Nephron progenitor cell (in vitro differentiated cells): ENCODE data around the gene PI16.

Experiments used
- DNase-seq: peaks from one replicate; pipeline ENCODE4 v3.0.0; 2021
- H3K27ac Mint-ChIP-seq: 2 replicates; pipeline ENCODE4 v1.8.0; 2021; ENCODE audit warnings: mild to moderate bottlenecking, moderate library complexity, mixed read lengths
- H3K27me3 Mint-ChIP-seq: 2 replicates; pipeline ENCODE4 v1.8.0; 2021; ENCODE audit warnings: mild to moderate bottlenecking, low read depth, mixed read lengths; ENCODE audit not compliant: poor library complexity
- H3K36me3 Mint-ChIP-seq: 2 replicates; pipeline ENCODE4 v1.8.0; 2021; ENCODE audit warnings: low read depth, mixed read lengths
- H3K4me1 Mint-ChIP-seq: 2 replicates; pipeline ENCODE4 v1.8.0; 2021; ENCODE audit warnings: mixed read lengths
- H3K4me3 Mint-ChIP-seq: 2 replicates; pipeline ENCODE4 v1.8.0; 2021; ENCODE audit warnings: mild to moderate bottlenecking, moderate library complexity, mixed read lengths
- H3K9me3 Mint-ChIP-seq: 2 replicates; pipeline ENCODE4 v1.8.0; 2021; ENCODE audit warnings: mild to moderate bottlenecking, moderate library complexity, mixed read lengths
- CTCF ChIP-seq: fragments of 200-600 bp; sonication (generic); IDR thresholded peaks from 2 replicates; pipeline ENCODE4 v1.5.0; 2021; ENCODE audit warnings: antibody characterized with exemption

Gene PI16

GRCh38 chr6:36977470-36977941, 23.0 kb downstream of the PI16 start:
- DNase-seq: peak; percentile 41
- H3K36me3 Mint-ChIP-seq: peaks cover 38% of the 10 kb centered on the region
- peak; percentile 41 for TF ChIP-seq CTCF
- peaks cover 41% of the 10 kb centered on the region for H3K4me1 Mint-ChIP-seq
- H3K27me3 Mint-ChIP-seq: no peaks in the 10 kb centered on the region
- no peaks in the 10 kb centered on the region for H3K9me3 Mint-ChIP-seq
- H3K4me3 Mint-ChIP-seq: no peak overlapping the region
- no peak overlapping the region for H3K27ac Mint-ChIP-seq

GRCh38 chr6:36978421-36979346, 24.1 kb downstream of the PI16 start:
- Mint-ChIP-seq H3K9me3 (no peaks in the 10 kb centered on the region), H3K4me3 (no peak overlapping the region), H3K27me3 (no peaks in the 10 kb centered on the region), H3K4me1 (peaks cover 33% of the 10 kb centered on the region), H3K27ac (no peak overlapping the region), H3K36me3 (peaks cover 31% of the 10 kb centered on the region)
- TF ChIP-seq CTCF: no peak
- no peak for DNase-seq

- Mint-ChIP-seq H3K27me3 (no peaks in the 10 kb centered on the region), H3K27ac (peak overlapping the region; percentile 68), H3K36me3 (peaks cover 30% of the 10 kb centered on the region), H3K4me1 (peaks cover 33% of the 10 kb centered on the region), H3K4me3 (no peak overlapping the region), H3K9me3 (no peaks in the 10 kb centered on the region)
- no peak for TF ChIP-seq CTCF
- DNase-seq: no peak
These were observed 24.8 kb downstream of the PI16 start for GRCh38 chr6:36979347-36979742.

GRCh38 chr6:36980129-36980528, 25.6 kb downstream of the PI16 start:
- peaks cover 33% of the 10 kb centered on the region for H3K4me1 Mint-ChIP-seq
- peaks cover 24% of the 10 kb centered on the region for H3K36me3 Mint-ChIP-seq
- H3K9me3 Mint-ChIP-seq: no peaks in the 10 kb centered on the region
- no peak for DNase-seq
- H3K4me3 Mint-ChIP-seq: peak overlapping the region; percentile 0
- peak overlapping the region; percentile 2 for H3K27ac Mint-ChIP-seq
- no peaks in the 10 kb centered on the region for H3K27me3 Mint-ChIP-seq
- TF ChIP-seq CTCF: no peak

GRCh38 chr6:36980876-36981619, 26.5 kb downstream of the PI16 start:
- Mint-ChIP-seq H3K27me3 (no peaks in the 10 kb centered on the region), H3K36me3 (peaks cover 16% of the 10 kb centered on the region), H3K4me3 (no peak overlapping the region), H3K9me3 (no peaks in the 10 kb centered on the region), H3K27ac (peak overlapping the region; percentile 2), H3K4me1 (peaks cover 33% of the 10 kb centered on the region)
- TF ChIP-seq CTCF: no peak
- DNase-seq: no peak
